BLaER1 (cell line): ENCODE data around the gene KRTAP9-4.
"Not testable (repeated sequence)": the region's sequence is repeated elsewhere in the genome, so short reads cannot be mapped to it uniquely, and the experiment has no call there.

Experiments used
- H3K27ac ChIP-seq: shearing (Covaris generic); formaldehyde crosslinking; 2 replicates; pipeline ENCODE4 v1.8.1; 2022
- H3K27me3 ChIP-seq: shearing (Covaris generic); formaldehyde crosslinking; 2 replicates; pipeline ENCODE4 v1.8.1; 2022
- H3K36me3 ChIP-seq: shearing (Covaris generic); formaldehyde crosslinking; 2 replicates; pipeline ENCODE4 v1.8.1; 2022
- H3K4me1 ChIP-seq: shearing (Covaris generic); formaldehyde crosslinking; 2 replicates; pipeline ENCODE4 v1.8.1; 2022
- H3K4me2 ChIP-seq: shearing (Covaris generic); formaldehyde crosslinking; 2 replicates; pipeline ENCODE4 v1.8.1; 2022
- H3K4me3 ChIP-seq: shearing (Covaris generic); formaldehyde crosslinking; 2 replicates; pipeline ENCODE4 v1.8.1; 2022
- H3K9ac ChIP-seq: shearing (Covaris generic); formaldehyde crosslinking; 2 replicates; pipeline ENCODE4 v1.8.1; 2022
- H3K9me3 ChIP-seq: shearing (Covaris generic); formaldehyde crosslinking; 2 replicates; pipeline ENCODE4 v1.8.1; 2022
- H4K20me1 ChIP-seq: shearing (Covaris generic); formaldehyde crosslinking; 2 replicates; pipeline ENCODE4 v1.8.1; 2022
- Cebpa-rat ChIP-seq: shearing (Covaris generic); IDR thresholded peaks from 2 replicates; pipeline ENCODE4 v1.8.1; 2022

The KRTAP9-4 gene, protein sequence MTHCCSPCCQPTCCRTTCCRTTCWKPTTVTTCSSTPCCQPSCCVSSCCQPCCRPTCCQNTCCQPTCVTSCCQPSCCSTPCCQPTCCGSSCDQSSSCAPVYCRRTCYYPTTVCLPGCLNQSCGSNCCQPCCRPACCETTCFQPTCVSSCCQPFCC

DNA sequence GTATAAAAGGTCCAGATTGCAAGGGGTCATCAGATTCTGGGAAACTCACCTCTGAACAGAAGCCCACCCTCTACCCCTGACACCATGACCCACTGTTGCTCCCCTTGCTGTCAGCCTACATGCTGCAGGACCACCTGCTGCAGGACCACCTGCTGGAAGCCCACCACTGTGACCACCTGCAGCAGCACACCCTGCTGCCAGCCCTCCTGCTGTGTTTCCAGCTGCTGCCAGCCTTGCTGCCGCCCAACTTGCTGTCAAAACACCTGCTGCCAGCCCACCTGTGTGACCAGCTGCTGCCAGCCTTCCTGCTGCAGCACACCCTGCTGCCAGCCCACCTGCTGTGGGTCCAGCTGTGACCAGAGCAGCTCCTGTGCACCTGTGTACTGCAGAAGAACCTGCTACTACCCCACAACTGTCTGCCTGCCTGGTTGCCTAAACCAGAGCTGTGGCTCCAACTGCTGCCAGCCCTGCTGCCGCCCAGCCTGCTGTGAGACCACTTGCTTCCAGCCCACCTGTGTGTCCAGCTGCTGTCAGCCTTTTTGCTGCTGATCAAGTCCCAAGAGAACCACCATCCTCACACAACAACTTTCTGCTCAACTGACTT, at the start of gene KRTAP9-4:
TSS of gene KRTAP9-4 (plus strand) at position 51 of the 604 bp plus-strand sequence. CDS start at position 85, 34 bp downstream.
- not testable (repeated sequence) for H3K27ac ChIP-seq, H3K4me1 ChIP-seq, H3K4me3 ChIP-seq, H3K4me2 ChIP-seq, H4K20me1 ChIP-seq, H3K9me3 ChIP-seq, H3K36me3 ChIP-seq, H3K27me3 ChIP-seq, H3K9ac ChIP-seq

DNA sequence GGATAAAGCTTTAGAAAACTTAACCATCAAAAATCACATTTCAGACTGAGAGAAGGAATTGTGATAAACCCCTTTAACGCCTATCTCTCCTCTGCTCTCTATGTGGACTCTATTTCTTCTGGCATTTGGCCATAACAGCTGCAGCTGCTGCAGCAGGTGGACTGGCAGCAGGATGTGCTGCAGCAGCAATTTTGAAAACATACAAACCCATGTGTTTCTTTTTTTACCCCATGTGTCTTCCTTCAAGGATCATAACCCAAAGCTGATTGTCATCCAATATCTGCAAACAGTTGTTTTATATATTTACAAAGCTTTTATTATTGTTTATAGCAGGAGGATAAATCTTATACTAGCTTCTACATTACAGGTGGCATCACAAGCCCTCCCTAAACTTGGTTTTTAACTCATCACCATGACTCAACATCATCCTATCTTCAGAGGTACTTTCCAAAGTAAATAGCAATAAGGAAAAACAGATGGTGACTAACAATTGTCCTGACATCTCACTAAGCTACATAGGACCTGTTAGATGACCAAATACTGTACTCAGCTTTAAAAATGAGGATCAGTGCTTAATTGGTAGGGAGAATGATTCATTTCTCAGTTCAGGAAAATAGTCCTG, 37.5 kb upstream of the KRTAP9-4 start:
- Histone ChIP-seq H3K36me3 (no peaks in the 10 kb centered on the region), H3K27ac (no peak overlapping the region), H3K4me2 (peak overlapping the region; percentile 47), H4K20me1 (no peaks in the 10 kb centered on the region), H3K27me3 (no peaks in the 10 kb centered on the region), H3K9ac (no peak overlapping the region), H3K4me1 (peaks cover 15% of the 10 kb centered on the region), H3K4me3 (no peak overlapping the region), H3K9me3 (peaks cover 7% of the 10 kb centered on the region; the same call in 1 of the 2 replicates)
- no peak for TF ChIP-seq Cebpa-rat

DNA sequence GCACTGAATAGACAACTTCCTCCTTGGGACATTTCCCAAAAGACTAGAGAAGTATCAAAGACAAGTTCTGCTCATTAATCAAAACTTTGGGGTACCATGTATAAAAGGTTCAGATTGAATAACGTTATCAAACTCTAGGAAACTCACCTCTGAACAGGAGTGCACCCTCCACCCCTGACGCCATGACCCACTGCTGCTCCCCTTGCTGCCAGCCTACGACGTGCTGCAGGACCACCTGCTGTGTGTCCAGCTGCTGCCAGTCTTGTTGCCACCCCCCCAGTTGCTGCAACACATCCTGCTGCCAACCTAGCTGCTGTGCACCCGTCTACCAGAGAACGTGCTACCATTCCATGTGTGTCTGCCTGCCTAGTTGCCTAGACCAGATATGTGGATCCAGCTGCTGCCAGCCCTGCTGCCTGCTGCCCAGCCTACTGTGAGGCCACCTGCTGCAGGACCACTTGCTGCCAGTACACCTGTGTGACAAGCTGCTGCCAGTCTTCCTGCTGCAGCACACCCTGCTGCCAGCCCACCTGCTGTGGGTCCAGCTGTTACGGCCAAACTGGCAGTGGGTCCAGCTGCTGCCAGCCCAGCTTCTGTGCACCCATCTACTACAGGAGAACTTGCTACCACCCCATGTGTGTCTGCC, 36.8 kb upstream of the KRTAP9-4 start:
- H3K4me2 ChIP-seq: peak overlapping the region; percentile 47; the same call in 1 of the 2 replicates
- H4K20me1 ChIP-seq: no peaks in the 10 kb centered on the region
- no peak overlapping the region for H3K4me3 ChIP-seq
- H3K27me3 ChIP-seq: no peaks in the 10 kb centered on the region
- H3K27ac ChIP-seq: no peak overlapping the region
- peaks cover 7% of the 10 kb centered on the region; the same call in 1 of the 2 replicates for H3K9me3 ChIP-seq
- no peaks in the 10 kb centered on the region for H3K36me3 ChIP-seq
- no peak for TF ChIP-seq Cebpa-rat
- H3K9ac ChIP-seq: no peak overlapping the region
- H3K4me1 ChIP-seq: peaks cover 15% of the 10 kb centered on the region

DNA sequence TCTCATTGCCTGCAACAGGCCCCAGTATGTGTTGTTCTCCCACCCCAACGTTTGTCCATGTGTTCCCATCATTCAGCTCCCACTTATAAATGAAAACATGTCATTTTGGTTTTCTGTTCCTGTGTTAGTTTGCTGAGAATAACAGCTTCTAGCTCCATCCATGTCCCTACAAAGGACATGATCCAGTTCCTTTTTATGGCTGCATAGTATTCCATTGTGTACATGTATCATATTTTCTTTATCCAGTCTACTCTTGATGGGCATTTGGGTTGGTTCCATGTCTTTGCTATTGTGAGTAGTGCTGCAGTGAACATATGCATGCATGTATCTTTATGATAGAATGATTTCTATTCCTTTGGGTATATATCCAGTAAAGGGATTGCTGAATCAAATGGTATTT, 33.8 kb upstream of the KRTAP9-4 start:
- H3K9ac ChIP-seq: no peak overlapping the region
- H4K20me1 ChIP-seq: no peaks in the 10 kb centered on the region
- H3K9me3 ChIP-seq: peaks cover 7% of the 10 kb centered on the region; the same call in 1 of the 2 replicates
- H3K4me3 ChIP-seq: no peak overlapping the region
- no peak overlapping the region for H3K27ac ChIP-seq
- no peak overlapping the region for H3K4me2 ChIP-seq
- H3K27me3 ChIP-seq: no peaks in the 10 kb centered on the region
- TF ChIP-seq Cebpa-rat: no peak
- H3K4me1 ChIP-seq: peaks cover 15% of the 10 kb centered on the region
- no peaks in the 10 kb centered on the region for H3K36me3 ChIP-seq

DNA sequence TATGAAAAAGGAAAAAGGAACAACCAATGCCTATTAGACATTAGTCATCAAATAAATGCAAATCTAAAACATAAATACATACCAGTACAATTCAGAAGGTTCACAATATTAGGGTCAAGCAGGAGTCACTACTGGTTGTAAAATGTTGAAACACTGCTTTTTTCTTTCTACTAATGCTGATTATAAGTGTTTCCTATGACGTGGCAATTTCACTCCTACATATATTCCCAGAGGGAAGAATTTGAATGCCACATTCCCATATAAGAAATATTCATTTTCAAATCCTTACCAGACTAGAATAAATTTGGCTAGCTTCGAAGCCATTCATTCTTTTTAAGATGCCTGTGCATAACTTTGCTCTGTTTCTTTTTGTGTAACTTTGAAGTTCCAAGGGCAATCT, 25.7 kb upstream of the KRTAP9-4 start:
- no peak overlapping the region for H3K4me3 ChIP-seq
- H4K20me1 ChIP-seq: no peaks in the 10 kb centered on the region
- no peaks in the 10 kb centered on the region for H3K27me3 ChIP-seq
- H3K4me2 ChIP-seq: no peak overlapping the region
- TF ChIP-seq Cebpa-rat: no peak
- no peaks in the 10 kb centered on the region for H3K36me3 ChIP-seq
- H3K27ac ChIP-seq: no peak overlapping the region
- H3K4me1 ChIP-seq: no peaks in the 10 kb centered on the region
- no peaks in the 10 kb centered on the region for H3K9me3 ChIP-seq
- no peak overlapping the region for H3K9ac ChIP-seq

DNA sequence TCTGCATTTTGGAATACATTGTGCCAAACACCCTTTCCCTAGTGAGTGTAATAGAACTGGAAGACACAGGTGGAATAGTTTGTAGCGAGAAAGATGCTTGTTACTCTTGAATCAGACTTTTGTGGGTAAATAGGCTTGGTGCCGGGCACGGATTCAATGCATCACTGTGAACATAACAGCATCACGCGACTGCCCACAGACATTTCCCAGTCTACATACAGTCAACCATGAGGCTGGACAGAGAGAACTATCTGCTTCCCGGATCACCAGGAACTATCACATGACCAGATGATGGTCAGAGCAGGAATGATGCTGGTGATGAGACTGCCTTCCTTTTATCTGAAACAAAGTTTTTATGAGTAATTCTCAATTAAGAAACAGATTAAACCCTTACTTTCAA, 23.4 kb upstream of the KRTAP9-4 start:
- H3K9me3 ChIP-seq: no peaks in the 10 kb centered on the region

DNA sequence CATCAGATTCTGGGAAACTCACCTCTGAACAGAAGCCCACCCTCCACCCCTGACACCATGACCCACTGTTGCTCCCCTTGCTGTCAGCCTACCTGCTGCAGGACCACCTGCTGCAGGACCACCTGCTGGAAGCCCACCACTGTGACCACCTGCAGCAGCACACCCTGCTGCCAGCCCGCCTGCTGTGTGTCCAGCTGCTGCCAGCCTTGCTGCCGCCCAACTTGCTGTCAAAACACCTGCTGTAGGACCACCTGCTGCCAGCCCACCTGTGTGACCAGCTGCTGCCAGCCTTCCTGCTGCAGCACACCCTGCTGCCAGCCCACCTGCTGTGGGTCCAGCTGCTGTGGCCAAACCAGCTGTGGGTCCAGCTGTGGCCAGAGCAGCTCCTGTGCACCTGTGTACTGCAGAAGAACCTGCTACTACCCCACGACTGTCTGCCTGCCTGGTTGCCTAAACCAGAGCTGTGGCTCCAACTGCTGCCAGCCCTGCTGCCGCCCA, 22.8 kb upstream of the KRTAP9-4 start, which contains the start of gene KRTAP9-2:
TSS of gene KRTAP9-2 (plus strand) at position 51 of the 498 bp plus-strand sequence. CDS start at position 58, 7 bp downstream.
- H3K27me3 ChIP-seq, H3K9ac ChIP-seq, H4K20me1 ChIP-seq, H3K27ac ChIP-seq, H3K4me1 ChIP-seq, H3K36me3 ChIP-seq, H3K4me2 ChIP-seq, H3K4me3 ChIP-seq, H3K9me3 ChIP-seq: not testable (repeated sequence)

More for the DNA sequence above, 23.4 kb upstream of the KRTAP9-4 start:
- Histone ChIP-seq H3K9ac (no peak overlapping the region), H4K20me1 (no peaks in the 10 kb centered on the region), H3K27me3 (no peaks in the 10 kb centered on the region), H3K4me2 (no peak overlapping the region), H3K27ac (no peak overlapping the region), H3K4me1 (no peaks in the 10 kb centered on the region), H3K36me3 (no peaks in the 10 kb centered on the region), H3K4me3 (no peak overlapping the region)
- TF ChIP-seq Cebpa-rat: no peak

DNA sequence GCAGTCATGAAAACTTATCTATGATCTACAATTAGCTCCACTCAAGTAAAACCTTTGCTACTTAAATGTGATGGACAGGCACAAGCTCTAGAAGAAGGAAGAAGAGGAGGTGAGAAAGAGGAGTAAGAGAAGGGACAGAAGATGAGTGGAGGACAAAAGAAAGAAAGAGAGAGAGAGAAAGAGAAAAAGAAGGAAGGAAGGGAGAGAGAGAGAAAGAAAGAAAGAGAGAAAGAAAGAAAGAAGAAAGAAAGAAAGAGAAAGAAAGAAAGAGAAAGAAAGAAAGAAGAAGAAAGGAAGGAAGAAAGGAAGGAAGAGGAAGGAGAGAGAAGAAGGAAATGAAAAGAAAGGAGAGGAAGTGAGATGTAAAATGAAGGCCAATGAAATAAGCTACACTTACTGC, 19.4 kb upstream of the KRTAP9-4 start:
- Histone ChIP-seq H3K4me2 (no peak overlapping the region), H3K4me3 (no peak overlapping the region), H3K36me3 (no peaks in the 10 kb centered on the region), H3K27me3 (no peaks in the 10 kb centered on the region), H3K4me1 (peaks cover 5% of the 10 kb centered on the region; the same call in 1 of the 2 replicates), H3K27ac (no peak overlapping the region), H3K9ac (no peak overlapping the region), H3K9me3 (no peaks in the 10 kb centered on the region), H4K20me1 (no peaks in the 10 kb centered on the region)
- no peak for TF ChIP-seq Cebpa-rat

DNA sequence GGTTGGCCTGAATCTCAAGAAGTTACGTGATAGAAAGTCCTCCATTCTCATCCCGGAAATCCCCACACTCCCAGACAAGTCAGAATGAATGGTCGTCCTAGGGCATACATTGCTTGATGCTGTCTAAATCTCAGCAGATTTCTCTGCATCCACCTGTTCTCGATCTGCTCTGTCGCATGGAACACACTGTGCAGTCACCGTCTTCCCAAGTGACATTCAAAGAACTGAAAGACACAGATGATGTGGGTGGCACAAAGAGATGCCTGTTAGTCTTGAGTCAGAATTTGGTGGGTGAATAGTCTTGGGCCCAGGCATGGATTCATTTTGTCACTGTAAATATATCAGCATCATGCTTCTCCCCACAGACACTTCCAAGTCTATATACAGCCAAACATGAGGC, 17.8 kb upstream of the KRTAP9-4 start:
- Histone ChIP-seq H4K20me1 (no peaks in the 10 kb centered on the region), H3K4me1 (peaks cover 5% of the 10 kb centered on the region; the same call in 1 of the 2 replicates), H3K9me3 (no peaks in the 10 kb centered on the region), H3K27me3 (no peaks in the 10 kb centered on the region), H3K4me2 (no peak overlapping the region), H3K4me3 (no peak overlapping the region), H3K9ac (no peak overlapping the region), H3K36me3 (no peaks in the 10 kb centered on the region), H3K27ac (no peak overlapping the region)
- TF ChIP-seq Cebpa-rat: no peak

DNA sequence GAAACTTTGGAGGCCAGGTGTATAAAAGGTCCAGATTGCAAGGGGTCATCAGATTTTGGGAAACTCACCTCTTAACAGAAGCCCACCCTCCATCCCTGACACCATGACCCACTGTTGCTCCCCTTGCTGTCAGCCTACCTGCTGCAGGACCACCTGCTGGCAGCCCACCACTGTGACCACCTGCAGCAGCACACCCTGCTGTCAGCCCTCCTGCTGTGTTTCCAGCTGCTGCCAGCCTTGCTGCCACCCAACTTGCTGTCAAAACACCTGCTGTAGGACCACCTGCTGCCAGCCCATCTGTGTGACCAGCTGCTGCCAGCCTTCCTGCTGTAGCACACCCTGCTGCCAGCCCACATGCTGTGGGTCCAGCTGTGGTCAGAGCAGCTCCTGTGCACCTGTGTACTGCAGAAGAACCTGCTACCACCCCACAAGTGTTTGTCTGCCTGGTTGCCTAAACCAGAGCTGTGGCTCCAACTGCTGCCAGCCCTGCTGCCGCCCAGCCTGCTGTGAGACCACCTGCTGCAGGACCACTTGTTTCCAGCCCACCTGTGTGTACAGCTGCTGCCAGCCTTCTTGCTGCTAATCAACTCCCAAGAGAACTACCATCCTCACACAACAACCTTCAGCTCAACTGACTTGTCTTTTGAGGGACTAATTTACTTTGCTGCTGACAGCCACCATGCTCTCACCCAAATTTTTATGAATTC, 16.9 kb upstream of the KRTAP9-4 start, which contains the start of gene KRTAP9-3:
TSS of gene KRTAP9-3 (plus strand) at position 51 of the 707 bp plus-strand sequence. CDS start at position 104, 53 bp downstream.
- H4K20me1 ChIP-seq, H3K4me3 ChIP-seq, H3K27me3 ChIP-seq, H3K36me3 ChIP-seq, H3K9ac ChIP-seq, H3K4me1 ChIP-seq, H3K4me2 ChIP-seq, H3K9me3 ChIP-seq, H3K27ac ChIP-seq: not testable (repeated sequence)

DNA sequence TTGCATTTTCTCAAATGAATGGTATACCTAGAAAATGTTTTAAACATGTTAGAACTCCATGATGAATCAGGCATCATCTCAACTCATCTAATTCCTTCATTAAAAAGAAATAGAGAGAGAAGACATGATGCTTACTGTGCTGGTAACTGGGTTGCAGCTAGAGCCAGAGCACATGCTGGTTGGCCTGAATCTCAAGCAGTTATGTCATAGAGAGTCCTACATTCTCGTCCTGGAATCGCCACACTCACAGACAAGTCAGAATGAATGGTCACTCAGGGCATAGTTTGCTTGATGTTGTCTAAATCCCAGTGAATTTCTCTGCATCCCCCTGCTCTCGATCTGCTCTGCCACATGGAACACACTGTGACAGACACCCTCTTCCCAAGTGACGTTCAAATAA, 12.4 kb upstream of the KRTAP9-4 start:
- not testable (repeated sequence) for H3K4me1 ChIP-seq, H3K9ac ChIP-seq, H3K27ac ChIP-seq, H3K4me2 ChIP-seq, H4K20me1 ChIP-seq, H3K9me3 ChIP-seq, H3K4me3 ChIP-seq, H3K36me3 ChIP-seq, H3K27me3 ChIP-seq

DNA sequence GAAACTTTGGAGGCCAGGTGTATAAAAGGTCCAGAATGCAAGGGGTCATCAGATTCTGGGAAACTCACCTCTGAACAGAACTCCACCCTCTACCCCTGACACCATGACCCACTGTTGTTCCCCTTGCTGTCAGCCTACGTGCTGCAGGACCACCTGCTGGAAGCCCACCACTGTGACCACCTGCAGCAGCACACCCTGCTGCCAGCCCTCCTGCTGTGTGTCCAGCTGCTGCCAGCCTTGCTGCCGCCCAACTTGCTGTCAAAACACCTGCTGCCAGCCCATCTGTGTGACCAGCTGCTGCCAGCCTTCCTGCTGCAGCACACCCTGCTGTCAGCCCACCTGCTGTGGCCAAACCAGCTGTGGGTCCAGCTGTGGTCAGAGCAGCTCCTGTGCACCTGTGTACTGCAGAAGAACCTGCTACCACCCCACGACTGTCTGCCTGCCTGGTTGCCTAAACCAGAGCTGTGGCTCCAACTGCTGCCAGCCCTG, 11.5 kb upstream of the KRTAP9-4 start, which contains the start of gene KRTAP9-8:
TSS of gene KRTAP9-8 (plus strand) at position 51 of the 489 bp plus-strand sequence. CDS start at position 104, 53 bp downstream.
- H3K9me3 ChIP-seq, H3K27ac ChIP-seq: not testable (repeated sequence)

More for the DNA sequence above, 11.5 kb upstream of the KRTAP9-4 start, which contains the start of gene KRTAP9-8:
- H3K36me3 ChIP-seq, H3K4me1 ChIP-seq, H3K4me2 ChIP-seq, H3K9ac ChIP-seq, H4K20me1 ChIP-seq, H3K27me3 ChIP-seq, H3K4me3 ChIP-seq: not testable (repeated sequence)
